NCI-H187 (cell line): ENCODE results near the gene HIRA.

Experiments used
- DNase-seq, 2 experiments: peaks; one replicate each; lab custom pipeline; 2025; lab: John Stamatoyannopoulos, UW

Gene HIRA

GRCh38 chr22:19407649-19408606 is 23.6 kb downstream of the HIRA start:
- DNase-seq, result no peak

GRCh38 chr22:19406846-19407245 is 24.7 kb downstream of the HIRA start:
- no peak for DNase-seq

GRCh38 chr22:19406281-19406811 is 25.2 kb downstream of the HIRA start:
- DNase-seq, result no peak

- DNase-seq, result no peak
Observed at GRCh38 chr22:19405652-19406051, 25.9 kb downstream of the HIRA start.

- DNase-seq, result no peak
Observed at GRCh38 chr22:19405133-19405532, 26.4 kb downstream of the HIRA start.

- no peak for DNase-seq
Observed at GRCh38 chr22:19404676-19405075, 26.9 kb downstream of the HIRA start.

- DNase-seq, result no peak
Observed at GRCh38 chr22:19402642-19403191, 28.8 kb downstream of the HIRA start.

- no peak for DNase-seq
Observed at GRCh38 chr22:19401483-19401882, 30.1 kb downstream of the HIRA start.

- no peak for DNase-seq
Observed at GRCh38 chr22:19400881-19401280, 30.7 kb downstream of the HIRA start.

GRCh38 chr22:19398652-19399051 is 32.9 kb downstream of the HIRA start:
- DNase-seq, result no peak

GRCh38 chr22:19398206-19398605 is 33.3 kb downstream of the HIRA start:
- no peak for DNase-seq

- no peak for DNase-seq
Observed at GRCh38 chr22:19397734-19398104, 33.8 kb downstream of the HIRA start.

- no peak for DNase-seq
Observed at GRCh38 chr22:19396934-19397733, 34.4 kb downstream of the HIRA start.

- DNase-seq, result no peak
Observed at GRCh38 chr22:19396561-19396933, 35.0 kb downstream of the HIRA start.

GRCh38 chr22:19395276-19395675 is 36.3 kb downstream of the HIRA start:
- DNase-seq, result no peak

- DNase-seq, result no peak
Observed at GRCh38 chr22:19394274-19395050, 37.1 kb downstream of the HIRA start.

- DNase-seq, result no peak
Observed at GRCh38 chr22:19393704-19394103, 37.8 kb downstream of the HIRA start.

- no peak for DNase-seq
Observed at GRCh38 chr22:19387575-19387974, 44.0 kb downstream of the HIRA start.

- no peak for DNase-seq
Observed at GRCh38 chr22:19387038-19387437, 44.5 kb downstream of the HIRA start.

GRCh38 chr22:19386248-19386647 is 45.3 kb downstream of the HIRA start:
- DNase-seq, result no peak

- DNase-seq, result no peak
Observed at GRCh38 chr22:19385221-19385906, 46.2 kb downstream of the HIRA start.
